ENCODE data around the gene DENND1A.

Gene DENND1A

DNA sequence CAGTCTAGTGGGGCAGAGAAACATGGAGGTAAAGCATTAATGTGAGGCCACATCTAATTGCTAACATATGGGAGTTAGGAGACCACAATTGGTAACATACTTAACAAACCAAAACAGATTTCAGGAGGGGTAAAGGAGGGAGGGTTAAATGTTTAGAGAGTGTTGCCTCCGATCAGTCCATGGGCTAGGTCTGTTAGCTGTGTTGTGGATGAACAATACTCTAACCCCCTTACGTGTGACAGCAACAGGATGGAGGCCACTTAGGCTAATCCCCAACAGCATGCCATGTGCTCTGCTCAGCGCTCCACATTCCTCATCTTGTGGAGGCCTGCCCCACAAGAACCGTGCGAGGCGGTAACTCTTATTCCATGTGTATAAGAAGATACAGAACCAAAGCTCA, 406.9 kb downstream of the DENND1A start:
- no peak for DNase-seq

DNA sequence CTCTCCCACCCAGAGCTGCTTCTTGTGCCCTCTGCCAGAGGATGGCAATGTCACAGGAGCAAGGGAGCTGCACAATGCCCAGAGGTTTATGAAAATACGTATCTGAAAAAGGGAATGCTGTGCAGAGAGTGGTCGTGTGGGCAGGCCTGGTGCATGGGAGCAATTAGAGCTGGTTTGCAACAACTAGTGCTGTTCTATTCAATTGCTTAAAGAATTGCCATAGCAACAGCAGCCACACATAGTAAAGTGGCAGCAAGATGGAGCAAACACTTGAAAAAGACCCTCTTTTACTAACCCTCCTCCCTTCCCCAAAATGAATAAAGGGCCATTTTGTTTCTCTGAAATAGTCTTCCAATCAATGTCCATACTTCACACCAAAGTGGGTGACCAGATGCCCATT, 407.7 kb downstream of the DENND1A start:
- no peak for DNase-seq

DNA sequence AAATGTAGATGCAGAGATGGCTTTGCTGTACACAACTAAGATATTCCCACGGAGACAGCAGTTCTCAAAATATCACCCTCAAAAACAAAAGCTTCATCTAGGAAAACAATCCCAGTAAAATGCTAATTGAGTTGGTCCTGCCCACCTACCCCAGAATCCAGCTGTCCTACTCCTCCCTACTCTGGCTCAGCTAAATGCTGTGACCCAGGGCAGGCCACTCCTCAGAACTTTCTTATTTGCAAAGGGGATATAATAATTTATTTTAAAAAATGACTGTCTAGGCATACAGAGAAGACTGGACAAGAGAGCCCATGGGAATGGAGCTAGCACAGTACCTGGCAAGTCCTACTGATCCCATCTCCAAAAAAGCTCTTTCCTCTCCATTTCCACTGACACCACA, 411.6 kb downstream of the DENND1A start:
- no peak for DNase-seq

DNA sequence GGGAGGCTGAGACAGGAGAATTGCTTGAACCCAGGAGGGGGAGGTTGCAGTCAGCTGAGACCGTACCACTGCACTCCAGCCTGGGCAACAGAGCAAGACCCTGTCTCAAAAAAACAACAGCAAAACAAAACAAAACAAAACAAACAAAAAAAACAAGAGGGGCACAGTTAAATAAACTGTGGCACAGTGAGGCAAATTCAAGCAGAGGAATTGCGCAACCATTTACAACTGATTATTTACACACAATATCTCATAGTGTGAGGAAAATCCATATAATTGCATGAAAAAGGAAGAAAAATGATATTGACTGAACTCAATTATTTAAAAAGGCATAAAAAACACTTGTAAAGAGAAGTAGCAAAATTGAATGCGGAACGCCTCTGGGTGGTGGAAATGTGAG, 412.4 kb downstream of the DENND1A start:
- no peak for DNase-seq

DNA sequence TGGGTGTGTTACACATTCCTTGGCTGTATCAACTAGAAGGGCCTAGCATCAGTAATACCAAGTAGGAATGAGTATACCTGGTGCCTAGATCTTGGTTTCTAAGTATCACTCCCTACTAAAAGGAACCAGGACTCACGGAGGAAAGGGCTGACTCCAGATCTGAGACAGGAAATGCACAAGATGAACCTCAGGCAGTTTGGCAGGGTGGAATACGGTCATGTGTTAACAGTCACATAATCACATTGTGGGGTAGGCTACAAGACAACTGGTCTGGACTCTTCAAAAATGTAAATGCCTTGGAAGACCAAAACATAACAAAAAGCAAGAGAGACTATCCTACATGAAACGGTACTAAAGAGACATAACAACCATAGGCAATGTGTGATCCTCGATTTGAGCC, 415.2 kb downstream of the DENND1A start:
- no peak for DNase-seq

DNA sequence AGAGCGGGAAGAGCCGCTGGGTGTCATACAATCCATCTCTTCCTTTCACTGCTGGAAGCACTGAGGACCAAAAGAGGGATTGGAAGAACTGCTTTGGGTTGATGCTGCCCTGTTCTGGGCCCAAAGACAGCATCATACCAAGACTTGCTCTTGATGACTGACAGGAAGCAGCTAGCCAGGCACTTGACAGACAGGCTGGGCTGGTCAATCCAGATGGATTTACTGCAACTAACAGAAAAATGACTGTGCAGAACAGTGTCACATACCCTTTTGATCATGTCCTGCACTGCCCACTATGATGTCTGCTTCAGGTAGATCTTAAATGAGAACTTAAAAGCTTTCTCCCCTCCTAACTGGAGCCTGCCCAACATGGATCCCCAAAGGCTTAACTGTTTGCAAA, 416.4 kb downstream of the DENND1A start:
- DNase-seq: no peak

DNA sequence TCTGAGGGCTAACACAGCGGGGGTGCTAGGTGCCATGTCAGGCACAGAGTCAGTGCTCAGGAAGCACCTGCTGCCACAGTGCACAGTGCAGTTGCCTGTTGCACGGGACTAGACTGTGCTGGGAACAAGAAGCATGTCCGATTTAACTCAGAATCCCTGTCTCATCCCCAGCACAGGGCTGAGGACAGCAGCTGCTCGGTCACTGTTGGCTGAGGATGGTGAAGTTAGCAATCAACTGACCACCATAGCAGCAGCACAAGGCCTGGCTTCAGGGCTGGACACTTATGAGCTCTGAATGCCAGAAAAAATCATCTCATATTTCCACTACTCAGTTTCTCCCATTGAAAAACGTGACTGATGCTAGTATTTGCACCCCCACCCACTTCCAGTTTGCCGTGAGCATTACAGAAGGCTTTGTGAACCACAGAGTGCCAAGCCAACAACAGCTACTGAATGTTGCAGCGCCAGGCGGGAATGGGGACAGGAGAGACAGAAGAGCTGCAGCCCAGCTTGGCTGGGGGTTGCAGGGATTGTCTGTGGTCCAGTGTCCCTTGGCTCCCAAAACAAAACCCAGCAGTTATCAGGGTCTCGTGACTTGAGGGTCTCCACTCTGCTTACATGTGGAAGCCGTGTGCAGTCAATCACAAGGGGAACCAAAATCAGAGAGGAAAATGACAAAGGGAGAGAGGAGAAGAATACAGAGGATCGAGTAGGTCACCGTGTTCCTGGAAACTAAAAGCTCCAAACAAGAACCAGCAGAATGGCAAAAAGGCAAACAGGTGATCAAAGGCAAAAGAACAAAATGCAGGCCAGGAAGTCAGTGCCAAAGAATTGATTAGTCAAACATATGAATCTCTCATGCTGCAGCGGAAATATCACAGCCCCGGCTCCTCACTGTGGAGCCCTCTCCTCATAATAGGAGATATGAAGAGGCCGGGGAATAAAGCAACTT, 418.3 kb downstream of the DENND1A start:
- DNase-seq: no peak

DNA sequence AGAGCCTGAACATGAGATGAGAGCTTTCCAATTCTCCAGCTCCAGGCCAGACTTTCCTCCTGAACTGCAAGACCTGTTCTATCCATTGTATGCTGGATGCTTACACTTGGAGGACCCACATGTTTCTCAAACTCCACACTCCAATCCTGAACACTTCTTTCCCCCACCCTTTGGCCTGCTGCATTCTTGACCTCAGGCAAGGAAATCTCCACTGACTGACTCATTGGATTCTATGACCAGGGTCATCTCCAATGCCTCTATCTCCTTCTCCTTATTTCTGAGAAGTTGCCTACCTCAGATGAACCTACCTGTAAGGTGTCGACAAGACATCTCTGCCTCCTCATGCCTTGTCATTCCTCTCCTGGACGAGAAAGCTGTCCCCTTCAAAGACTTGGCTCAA, 420.3 kb downstream of the DENND1A start:
- no peak for DNase-seq

DNA sequence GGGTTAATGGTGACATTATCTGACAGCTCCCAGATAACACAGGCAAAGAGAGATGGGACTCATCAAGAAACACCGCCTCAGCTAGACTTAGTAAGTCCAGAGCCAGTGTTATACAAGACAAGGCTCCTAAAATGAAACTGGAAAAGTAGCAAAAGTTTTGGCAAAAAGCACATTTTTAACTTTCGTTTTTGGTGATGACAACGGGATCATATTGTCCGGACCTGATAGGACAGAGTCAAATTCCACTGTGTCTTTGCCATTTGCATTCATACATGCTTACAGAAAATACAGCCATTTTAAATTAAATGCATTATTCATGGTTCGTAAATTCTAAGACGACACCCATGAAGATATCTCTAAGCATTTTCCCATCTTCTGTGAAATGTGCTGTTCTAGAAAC, 421.9 kb downstream of the DENND1A start:
- no peak for DNase-seq

DNA sequence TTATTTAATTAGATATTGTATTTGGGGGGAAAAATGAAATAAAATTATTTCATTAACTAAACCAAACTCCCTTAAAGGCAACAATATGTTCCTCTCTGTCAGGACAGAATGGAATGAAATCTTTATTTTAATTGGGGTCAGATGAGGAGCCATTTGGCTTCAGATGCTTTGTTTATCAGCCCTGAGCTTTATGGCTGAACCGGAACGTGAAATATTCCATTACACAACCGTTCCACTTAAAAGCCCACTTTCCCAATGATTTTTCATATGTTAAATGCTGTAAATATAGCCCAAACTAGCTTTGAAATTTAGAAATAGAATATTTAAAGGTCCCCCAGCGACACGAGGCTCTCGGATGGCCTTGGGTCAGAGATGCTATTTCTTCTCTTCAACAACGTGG, 424.4 kb downstream of the DENND1A start:
- DNase-seq: no peak

DNA sequence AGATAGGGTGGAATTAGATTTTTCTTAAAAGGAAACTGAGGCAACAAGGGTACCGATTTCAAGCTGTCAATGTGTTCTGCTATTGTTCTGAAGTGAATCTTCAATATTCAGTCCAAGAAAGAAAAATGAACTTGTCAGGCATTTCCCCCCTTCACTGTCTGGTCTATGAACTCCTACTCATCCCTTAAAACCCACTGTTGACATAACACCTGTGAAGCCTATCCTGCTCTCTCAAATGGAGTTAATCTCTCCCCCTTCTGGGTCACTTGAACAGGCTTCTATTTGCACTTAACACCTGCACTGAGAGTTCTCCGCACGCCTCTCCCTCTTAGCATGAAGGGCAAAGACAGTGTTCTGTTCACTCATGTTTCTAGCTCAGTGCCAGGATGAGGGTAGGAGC, 429.6 kb downstream of the DENND1A start:
- no peak for DNase-seq

DNA sequence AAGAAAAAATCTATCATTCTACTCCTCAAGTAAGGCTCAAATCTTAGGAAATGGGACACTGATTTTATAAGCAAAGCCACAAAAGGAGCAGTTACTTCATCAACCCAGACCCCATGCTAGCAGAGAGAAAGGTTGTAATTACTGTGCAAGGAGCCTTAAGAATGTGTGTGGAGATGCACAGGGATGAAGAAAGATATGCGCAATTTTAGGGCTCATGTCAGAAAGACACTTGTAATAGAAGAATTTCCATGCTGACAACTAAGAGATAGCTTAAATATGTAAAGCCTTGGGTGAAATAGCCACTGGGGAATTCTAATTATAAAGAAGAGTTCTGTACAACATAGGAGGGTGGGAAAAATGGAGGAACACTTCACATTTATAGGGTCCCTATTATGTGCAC, 432.1 kb downstream of the DENND1A start:
- DNase-seq: no peak

DNA sequence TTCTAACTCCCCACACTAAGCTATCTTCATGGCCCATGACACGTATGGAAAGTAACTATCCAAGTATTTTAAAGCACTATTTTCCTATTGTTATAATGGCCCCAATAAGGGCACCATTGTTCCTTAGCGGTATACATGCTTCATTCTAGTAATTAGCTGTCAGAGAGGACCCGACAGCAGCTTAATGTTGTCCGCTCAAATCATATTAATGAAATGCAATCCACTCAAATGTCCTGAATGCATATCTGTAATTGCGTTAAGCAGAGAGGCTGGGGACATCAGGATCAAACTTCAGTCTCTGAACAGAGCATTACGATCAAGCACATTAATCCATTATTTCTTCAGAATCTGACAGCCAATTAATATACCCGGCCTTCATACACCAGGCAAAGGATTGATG, 434.2 kb downstream of the DENND1A start:
- no peak for DNase-seq

DNA sequence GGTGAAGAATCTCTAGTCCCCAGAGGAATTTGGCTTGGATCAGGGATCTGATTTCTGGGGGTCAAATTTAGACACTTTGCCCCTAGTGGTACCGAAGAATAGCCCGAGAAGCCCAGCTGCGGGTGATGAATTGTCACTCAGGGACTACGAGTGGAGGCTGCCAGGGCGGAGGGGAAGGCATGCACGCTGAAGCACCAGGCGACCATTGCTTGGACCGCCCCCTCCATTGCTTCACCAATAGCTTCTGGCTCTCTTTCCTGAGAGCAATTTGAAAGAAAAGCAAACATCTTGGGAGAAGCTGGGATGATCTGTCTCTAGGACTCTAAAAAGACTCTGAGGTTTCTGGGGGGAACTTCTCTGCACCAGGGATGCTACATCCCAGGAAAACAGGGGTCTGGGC, 436.3 kb downstream of the DENND1A start:
- DNase-seq: no peak

DNA sequence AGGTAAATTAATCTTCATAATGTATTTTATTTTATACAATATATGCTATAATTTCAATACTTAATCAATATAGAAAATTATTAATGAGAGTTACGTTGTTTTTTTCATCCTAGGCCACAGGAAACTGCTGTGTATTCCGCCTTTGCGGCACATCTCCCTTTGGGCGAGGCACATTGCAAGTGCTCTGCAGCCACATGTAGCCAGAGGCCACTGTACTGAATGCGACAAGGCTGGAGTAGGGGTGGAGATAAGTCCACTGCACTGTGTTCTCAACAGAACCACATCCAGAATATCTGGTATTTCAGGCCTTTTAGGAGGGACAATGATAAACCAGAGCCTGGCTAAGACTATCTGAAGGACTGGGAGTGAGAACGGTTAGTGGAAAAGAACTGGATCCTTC, 439.2 kb downstream of the DENND1A start:
- no peak for DNase-seq

DNA sequence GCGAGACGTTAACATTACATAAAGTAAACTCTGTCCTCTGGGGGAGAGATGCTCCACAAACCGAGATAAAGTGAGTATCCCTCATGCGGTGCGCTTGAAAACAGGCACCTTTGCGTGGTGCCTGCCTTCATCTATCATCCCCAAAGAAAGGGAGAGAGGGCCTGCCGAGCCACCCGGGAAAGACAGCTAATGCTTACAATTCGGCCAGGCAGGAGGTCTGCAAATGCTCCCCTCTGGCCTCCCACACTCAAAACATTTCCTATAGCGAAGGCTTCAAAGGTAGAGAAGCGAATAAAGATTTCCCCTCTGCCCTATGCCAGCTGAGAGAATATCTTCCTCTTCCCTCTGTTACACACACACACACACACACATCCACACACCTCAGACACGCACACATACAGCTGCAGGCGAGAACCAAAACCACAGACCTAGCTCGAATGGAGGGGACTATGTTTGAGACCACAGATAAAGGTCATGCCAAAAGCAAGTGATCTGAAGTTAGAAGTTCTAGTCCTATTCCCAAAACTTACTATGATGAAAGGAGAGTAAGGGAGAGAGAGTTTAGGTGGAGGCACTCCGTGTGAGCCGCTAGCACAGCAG, 441.1 kb downstream of the DENND1A start:
- no peak for DNase-seq

DNA sequence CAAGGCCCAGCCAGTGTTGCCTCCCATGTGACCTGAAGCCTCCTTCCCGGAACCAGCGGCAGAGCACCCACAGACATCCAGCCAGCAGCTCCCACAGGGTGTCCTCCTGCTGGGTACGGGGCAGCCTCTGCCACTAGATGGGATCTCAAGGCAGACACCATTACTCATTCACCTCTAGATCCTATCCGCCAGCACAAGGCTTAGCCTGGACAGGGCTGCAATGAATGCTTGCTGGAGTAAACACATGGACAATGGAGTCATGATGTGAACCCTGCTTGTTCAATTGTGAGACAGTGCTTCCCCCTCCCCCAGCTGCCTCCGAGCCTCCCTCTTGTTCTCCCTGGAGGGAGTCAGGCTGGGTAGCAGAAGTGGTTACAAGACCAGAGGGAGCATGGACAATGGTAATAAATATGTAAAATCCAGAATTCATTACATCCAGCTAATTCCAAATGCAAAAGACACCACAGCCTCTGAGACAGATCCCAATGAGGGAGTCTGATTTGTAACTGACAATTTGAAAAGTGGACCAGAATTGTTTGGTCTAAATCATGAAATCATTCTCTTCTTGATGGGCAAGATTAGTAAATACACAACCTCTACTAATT, 441.9 kb downstream of the DENND1A start:
- no peak for DNase-seq

DNA sequence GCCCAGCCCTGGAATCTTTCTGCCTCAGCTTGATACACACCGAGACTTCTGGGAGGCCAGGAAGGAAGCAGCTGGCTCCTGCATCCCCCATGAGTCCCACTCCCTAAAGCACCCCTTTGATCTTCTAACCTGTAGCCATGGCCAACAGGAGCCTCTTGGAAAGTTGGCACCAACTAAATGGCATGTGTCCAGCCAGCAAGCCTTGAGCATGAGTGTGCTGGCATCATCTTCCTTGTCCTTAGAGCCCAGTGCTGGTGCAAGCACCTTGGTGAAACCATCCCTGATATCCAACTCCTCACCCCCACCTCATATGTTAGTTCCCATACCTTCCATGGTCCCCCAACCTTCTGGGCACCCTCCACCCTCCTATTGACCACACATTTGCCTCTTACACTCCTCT, 443.5 kb downstream of the DENND1A start:
- DNase-seq: no peak

DNA sequence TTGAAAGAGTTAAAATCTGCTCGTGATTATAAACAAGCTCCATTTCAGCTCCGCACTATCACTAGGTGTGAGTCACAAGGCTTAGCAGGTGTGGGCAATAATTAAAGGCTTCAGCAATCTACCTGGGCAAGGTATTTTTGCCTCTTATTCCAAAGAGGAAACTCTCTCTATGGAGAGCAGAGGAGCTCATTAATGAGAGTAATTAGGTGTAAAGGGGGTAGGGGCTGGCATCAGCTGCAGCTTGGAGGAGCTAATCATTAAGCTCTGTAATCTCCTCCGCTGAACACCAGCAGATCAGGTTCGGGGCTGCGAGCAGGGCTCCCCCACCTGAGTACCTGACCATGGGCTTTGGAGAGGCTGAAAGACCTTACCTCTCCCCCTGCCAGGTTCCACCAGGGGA, 444.7 kb downstream of the DENND1A start:
- DNase-seq: no peak

DNA sequence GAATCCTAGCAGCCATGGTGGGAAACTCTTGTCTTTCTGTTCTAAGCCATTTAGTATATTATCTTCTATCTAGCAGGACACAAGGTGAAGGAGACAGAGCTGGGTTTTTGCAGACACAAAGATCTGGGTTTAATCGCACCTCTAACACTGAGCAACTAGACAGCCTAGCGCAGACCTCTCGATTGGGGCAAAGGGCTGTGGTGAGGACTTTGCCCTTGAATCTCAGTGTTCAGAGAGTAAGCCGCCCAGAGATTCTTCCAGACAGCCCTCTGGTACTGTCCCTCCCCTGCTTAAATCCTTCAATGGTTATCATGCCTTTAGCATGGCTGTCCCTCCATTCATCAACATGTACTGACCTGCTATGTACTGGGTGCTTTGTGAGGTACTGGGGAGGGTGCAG, 445.8 kb downstream of the DENND1A start:
- no peak for DNase-seq

DNA sequence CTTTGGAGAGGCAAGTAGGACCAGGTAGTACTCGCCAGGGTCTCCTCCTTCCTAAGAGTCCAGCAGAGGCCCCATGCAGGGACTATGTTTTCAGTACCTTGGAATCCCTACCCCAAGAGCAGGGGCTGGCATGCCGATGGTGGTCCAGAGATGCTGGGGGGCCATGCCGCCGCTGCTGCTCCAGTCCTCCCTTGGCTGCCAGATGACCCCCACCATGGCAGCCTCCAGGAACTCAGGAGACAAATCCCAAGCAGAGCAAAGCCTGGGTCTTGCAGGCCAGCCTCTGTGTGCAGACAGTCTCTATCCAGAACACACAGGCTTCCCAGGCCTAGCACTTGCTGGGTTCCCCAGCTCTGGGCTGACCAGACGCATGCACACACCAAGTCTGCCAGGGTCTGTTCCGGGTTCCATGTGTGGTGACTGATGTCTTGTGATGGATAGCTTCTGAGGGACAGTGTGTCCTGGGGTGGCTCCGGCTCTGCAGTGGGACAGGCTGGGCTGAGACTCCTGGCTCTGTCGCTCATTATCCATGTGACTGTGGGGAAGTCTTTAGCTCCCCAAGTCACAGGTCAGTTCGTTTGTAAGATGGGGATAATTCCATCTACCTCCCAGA, 446.6 kb downstream of the DENND1A start:
- DNase-seq: no peak

DNA sequence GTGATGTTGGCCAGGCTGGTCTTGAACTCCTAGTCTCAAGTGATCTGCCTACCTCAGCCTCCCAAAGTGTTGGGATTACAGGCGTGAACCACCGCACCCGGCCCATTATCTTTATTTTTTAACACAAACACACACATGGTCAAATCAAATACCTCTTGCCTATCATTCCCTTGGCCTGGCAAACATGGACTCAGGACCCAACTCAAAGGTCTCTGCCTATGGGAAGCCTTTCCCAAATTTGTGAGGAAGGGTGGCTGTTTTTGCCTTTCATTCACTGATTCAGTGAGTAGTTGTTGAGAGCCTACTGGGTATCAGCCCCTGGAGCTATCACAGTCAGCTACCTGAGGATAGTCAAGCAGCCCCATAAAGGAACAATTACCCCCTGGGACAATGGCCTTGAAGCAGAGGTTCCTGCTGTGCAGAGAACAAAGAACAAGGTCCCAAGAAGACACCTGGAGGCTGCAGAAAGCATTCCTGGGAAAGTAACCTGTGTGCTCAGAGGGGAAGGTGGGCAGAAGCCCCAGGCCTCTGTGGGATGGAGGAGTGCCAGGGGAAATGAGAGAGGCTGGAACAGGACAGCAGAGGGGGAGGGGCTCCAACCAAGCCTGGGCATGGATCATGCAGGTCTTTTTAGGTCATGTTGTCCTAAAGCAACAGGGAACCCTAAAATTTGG, 447.5 kb downstream of the DENND1A start:
- no peak for DNase-seq

DNA sequence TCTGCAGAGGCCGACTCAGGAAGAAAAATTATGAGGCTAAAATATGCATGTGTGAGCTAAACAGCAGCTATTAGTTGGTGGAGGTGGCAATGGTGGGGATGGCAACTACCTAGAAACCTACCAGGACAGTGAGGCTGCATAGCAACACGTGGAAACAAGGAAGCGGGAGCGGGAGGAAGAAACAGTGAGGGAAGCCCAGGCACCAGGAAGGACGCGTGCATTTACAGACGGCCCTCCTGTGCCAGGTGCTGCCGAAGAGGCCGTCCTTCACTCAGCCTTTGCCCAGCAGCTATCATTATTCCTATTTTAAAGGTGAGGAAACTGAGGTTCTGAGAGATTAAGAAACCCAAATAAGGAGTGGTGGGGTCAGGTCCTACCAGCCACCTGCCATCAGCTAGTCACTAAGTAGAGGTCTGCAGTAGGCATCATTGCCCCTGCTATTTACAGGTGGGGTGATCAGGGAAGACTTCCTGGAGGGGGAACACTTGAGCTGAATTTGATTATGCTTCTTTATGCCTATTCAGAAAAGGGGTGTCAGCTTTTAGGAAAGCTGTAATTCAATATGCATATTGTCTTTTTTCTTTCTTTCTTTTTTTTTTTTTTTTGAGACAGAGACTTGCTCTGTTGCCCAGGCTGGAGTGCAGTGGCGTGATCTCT, 448.6 kb downstream of the DENND1A start:
- no peak for DNase-seq
